HepG2 (cell line): ENCODE results near the gene ATRIP. TPM values are rescaled to one million over a fixed set of nuclear protein-coding genes. Genes with fewer than 3 reads are reported as not detected.

Experiments used
- ELF4 ChIP-seq: sonication (generic); formaldehyde crosslinking; IDR thresholded peaks from 2 replicates; pipeline ENCODE4 v1.5.0; 2020; ENCODE audit warnings: missing genetic modification reagents, mild to moderate bottlenecking, moderate library complexity, borderline replicate concordance
- HMG20A ChIP-seq: IDR thresholded peaks from 2 replicates; pipeline ENCODE4 v1.6.1; 2016; ENCODE audit warnings: borderline replicate concordance
- HNRNPH1 ChIP-seq: fragments of 200-400 bp; formaldehyde crosslinking; optimal IDR thresholded peaks from 2 replicates; pipeline ENCODE3; 2017; ENCODE audit warnings: mild to moderate bottlenecking, low read depth, low read length
- HNRNPL ChIP-seq: fragments of 200-400 bp; formaldehyde crosslinking; IDR thresholded peaks from 2 replicates; pipeline ENCODE4 v1.6.1; 2017; ENCODE audit warnings: mild to moderate bottlenecking, low read depth, low read length
- KDM5A ChIP-seq: fragments of 200-600 bp; sonication (generic); IDR thresholded peaks from 2 replicates; pipeline ENCODE4 v1.7.0; 2018; ENCODE audit warnings: antibody characterized with exemption, mild to moderate bottlenecking, low read length, borderline replicate concordance
- NFATC3 ChIP-seq: sonication (generic); formaldehyde crosslinking; IDR thresholded peaks from 2 replicates; pipeline ENCODE4 v1.5.1; 2020; ENCODE audit warnings: mild to moderate bottlenecking, missing genetic modification reagents
- PAF1 ChIP-seq: IDR thresholded peaks from 2 replicates; pipeline ENCODE4 v1.6.1; 2016; ENCODE audit warnings: missing genetic modification reagents, missing compliant biosample characterization
- TSC22D2 ChIP-seq: sonication (generic); formaldehyde crosslinking; IDR thresholded peaks from 2 replicates; pipeline ENCODE4 v1.5.1; 2020; ENCODE audit warnings: missing genetic modification reagents, mild to moderate bottlenecking, borderline replicate concordance
- ZNF670 ChIP-seq: sonication (generic); formaldehyde crosslinking; IDR thresholded peaks from 2 replicates; pipeline ENCODE4 v1.8.0; 2022; ENCODE audit warnings: mild to moderate bottlenecking, missing genetic modification reagents, borderline replicate concordance
- polyA plus RNA-seq, 8 experiments: library from polyadenylated mRNA; depleted of rRNA in 3 of 8; stranded (reverse) in 7 of 8; unstranded in 1 of 8; fragments of >200 nt; fragmentation: Illumina TruSeq in 4 of 8; extraction: Trizol in 4 of 8; gene quantifications; 2 replicates each; pipeline versions ENCODE4 v1.2.1 to v1.2.3, GENCODE V29; 2011 to 2016; ENCODE audit warnings: low read depth in 4 of 8, missing spikeins in 1 of 8, mixed read lengths in 1 of 8; ENCODE audit not compliant: insufficient read depth in 1 of 8
- total RNA-seq, 5 experiments: library from RNA; depleted of rRNA; stranded (reverse); fragments of >200 nt; fragmentation: Illumina TruSeq; extraction: Trizol; gene quantifications; 2 replicates each; pipeline ENCODE4 v1.2.3, GENCODE V29; 2016; ENCODE audit warnings: low read depth in 1 of 5
- TF ChIP-seq, protein P1 (sequence below): sonication (generic); formaldehyde crosslinking; IDR thresholded peaks from 2 replicates; pipeline ENCODE4 v1.8.1; 2023; ENCODE audit warnings: mild to moderate bottlenecking, missing genetic modification reagents, borderline replicate concordance
- TF ChIP-seq, protein P2 (sequence below): sonication (generic); formaldehyde crosslinking; IDR thresholded peaks from 2 replicates; pipeline ENCODE4 v1.4.0; 2020; ENCODE audit warnings: missing genetic modification reagents
- TF ChIP-seq, protein P3 (sequence below), 2 experiments: IDR thresholded peaks; 2 replicates each; pipeline ENCODE4 v1.6.1; 2011 to 2012; ENCODE audit warnings: low read length in 2 of 2, borderline replicate concordance in 1 of 2, low read depth in 1 of 2, mild to moderate bottlenecking in 1 of 2, moderate library complexity in 1 of 2

ATRIP gene
- total and polyA plus RNA-seq, 2 of the 13 experiments (the other 11 are each of a cell fraction or from before 2014, with no cell fraction given): 5.1 to 12.5 TPM

DNA sequence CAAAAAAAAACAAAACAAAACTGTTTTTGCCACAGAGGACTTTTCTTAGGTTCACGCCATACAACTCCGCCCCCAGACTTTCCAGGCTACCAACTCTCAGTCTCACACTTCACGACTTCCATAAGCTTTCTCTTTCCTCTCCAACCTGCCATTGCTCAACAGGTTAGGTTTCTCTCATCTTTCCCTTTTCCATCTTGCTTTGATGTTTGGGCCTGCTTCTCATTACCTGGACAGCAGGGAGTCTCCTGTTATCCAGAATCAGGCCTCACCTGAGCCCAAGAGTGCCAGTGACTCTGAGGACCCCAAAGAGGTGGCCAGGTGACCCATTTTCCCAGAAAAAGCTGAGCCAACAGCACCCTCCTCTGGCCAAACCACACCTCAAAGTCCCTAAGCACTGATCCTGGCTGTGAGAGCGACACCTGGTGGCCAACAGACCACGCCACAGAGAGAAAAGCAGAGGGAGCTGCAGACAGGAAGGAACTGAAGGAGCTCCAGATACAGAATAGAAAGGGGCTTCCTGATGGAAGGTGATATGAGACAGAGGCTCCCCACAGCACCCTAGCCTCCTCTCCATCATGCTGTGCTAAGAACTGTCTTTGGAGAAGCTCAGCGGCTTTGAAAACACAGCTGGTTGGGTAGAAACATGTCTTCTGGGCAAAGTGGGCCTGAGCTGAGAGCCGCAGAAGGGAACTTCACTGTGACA lies 10.6 kb upstream of the ATRIP start (continued):
- TF ChIP-seq PAF1 (CRISPR knock-in tag): no peak
- no peak for TF ChIP-seq HMG20A (CRISPR knock-in tag)
- TF ChIP-seq, protein P1, sequence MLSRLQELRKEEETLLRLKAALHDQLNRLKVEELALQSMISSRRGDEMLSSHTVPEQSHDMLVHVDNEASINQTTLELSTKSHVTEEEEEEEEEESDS (CRISPR knock-in tag): no peak
- no peak for TF ChIP-seq HNRNPL
- TF ChIP-seq ZNF670 (CRISPR knock-in tag): no peak
- TF ChIP-seq KDM5A: no peak
- 0 out of 2 replicates have a peak, but pooled peaks have one; percentile 58 for TF ChIP-seq TSC22D2 (CRISPR knock-in tag)
- no peak for TF ChIP-seq ELF4
- TF ChIP-seq, protein P2, sequence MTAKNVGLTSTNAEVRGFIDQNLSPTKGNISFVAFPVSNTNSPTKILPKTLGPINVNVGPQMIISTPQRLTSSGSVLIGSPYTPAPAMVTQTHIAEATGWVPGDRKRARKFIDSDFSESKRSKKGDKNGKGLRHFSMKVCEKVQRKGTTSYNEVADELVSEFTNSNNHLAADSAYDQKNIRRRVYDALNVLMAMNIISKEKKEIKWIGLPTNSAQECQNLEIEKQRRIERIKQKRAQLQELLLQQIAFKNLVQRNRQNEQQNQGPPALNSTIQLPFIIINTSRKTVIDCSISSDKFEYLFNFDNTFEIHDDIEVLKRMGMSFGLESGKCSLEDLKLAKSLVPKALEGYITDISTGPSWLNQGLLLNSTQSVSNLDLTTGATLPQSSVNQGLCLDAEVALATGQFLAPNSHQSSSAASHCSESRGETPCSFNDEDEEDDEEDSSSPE: no peak
- no peak for TF ChIP-seq NFATC3 (CRISPR knock-in tag)
- TF ChIP-seq, protein P3, sequence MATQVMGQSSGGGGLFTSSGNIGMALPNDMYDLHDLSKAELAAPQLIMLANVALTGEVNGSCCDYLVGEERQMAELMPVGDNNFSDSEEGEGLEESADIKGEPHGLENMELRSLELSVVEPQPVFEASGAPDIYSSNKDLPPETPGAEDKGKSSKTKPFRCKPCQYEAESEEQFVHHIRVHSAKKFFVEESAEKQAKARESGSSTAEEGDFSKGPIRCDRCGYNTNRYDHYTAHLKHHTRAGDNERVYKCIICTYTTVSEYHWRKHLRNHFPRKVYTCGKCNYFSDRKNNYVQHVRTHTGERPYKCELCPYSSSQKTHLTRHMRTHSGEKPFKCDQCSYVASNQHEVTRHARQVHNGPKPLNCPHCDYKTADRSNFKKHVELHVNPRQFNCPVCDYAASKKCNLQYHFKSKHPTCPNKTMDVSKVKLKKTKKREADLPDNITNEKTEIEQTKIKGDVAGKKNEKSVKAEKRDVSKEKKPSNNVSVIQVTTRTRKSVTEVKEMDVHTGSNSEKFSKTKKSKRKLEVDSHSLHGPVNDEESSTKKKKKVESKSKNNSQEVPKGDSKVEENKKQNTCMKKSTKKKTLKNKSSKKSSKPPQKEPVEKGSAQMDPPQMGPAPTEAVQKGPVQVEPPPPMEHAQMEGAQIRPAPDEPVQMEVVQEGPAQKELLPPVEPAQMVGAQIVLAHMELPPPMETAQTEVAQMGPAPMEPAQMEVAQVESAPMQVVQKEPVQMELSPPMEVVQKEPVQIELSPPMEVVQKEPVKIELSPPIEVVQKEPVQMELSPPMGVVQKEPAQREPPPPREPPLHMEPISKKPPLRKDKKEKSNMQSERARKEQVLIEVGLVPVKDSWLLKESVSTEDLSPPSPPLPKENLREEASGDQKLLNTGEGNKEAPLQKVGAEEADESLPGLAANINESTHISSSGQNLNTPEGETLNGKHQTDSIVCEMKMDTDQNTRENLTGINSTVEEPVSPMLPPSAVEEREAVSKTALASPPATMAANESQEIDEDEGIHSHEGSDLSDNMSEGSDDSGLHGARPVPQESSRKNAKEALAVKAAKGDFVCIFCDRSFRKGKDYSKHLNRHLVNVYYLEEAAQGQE (IDR thresholded peaks at IDR 0.05; ENCODE audit: borderline replicate concordance in 1 of 2, low read depth in 1 of 2, low read length in 2 of 2): no peak
- TF ChIP-seq HNRNPH1: no peak
- TF ChIP-seq, all 625 proteins: peak for 127
